ENCODE measurements around the gene SYNE2. TPM values are rescaled to one million over a fixed set of nuclear protein-coding genes. Genes with fewer than 3 reads are reported as not detected.

SYNE2 gene
- total and polyA plus RNA-seq, 10 of the 15 experiments (the other 5 are each of a cell fraction or from before 2014, with no cell fraction given), result 2.1 to 52.7 (median 38.1) TPM

DNA sequence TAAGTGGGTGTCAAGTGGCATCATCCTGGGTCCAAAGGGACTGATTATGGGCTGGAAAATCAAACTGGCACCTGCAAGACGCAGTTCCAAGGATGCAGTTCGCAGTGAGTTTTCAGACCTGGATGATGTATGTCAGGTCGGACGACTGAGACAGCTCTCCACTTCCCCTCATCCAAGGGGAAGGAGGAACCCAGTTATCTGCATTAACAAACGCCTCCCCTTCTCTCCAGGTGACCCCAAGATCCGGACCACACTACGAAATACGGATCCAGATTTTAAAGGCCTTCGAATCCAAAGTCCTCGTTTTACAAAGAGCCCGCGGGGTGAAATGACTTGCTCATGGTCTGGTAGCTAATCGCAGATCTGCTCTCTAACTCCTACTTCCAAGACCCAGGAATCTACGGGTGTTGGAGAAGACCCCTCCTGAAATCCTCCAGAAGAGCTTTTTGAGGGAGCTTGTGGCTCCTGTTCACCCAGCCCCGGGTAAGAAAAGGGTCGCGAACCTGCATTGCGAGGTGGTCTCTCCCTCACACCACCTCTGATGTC is 460 bp upstream of the SYNE2 start:
- peak overlapping the region; percentile 46 for H3K9ac ChIP-seq (ENCODE audit: control insufficient read depth, insufficient read depth, low read length)
- no peaks in the 10 kb centered on the region for H3K9me3 ChIP-seq (replicated peaks; ENCODE audit: control insufficient read depth, insufficient read depth, low read length)
- intact Hi-C loops (cut with micrococcal nuclease; ENCODE audit: unreplicated experiment) (loop anchor here (5.0 kb wide), 2 partner anchors 85 to 145 kb away; no protein-coding TSS in a partner anchor), in situ Hi-C loops (cut with MboI) (no loop called here)
- H3K27ac ChIP-seq (ENCODE audit: control insufficient read depth, insufficient read depth), result no peak overlapping the region; the same call in 1 of the 2 replicates
- H3K27me3 ChIP-seq (replicated peaks in 1 of 2; ENCODE audit: control insufficient read depth in 2 of 2, insufficient read depth in 2 of 2, low read length in 1 of 2), result no peaks in the 10 kb centered on the region
- no peak for ATAC-seq
- TF ChIP-seq IKZF2 (IDR thresholded peaks at IDR 0.05) (0 out of 4 replicates have a peak, but pooled peaks have one; percentile 13 to 34), SPI1 (IDR thresholded peaks at IDR 0.05; ENCODE audit: borderline replicate concordance, insufficient read depth, low read depth, low read length) (no peak), NFIC (IDR thresholded peaks at IDR 0.05; ENCODE audit: low read depth, low read length) (no peak)
- TF ChIP-seq, protein P1, sequence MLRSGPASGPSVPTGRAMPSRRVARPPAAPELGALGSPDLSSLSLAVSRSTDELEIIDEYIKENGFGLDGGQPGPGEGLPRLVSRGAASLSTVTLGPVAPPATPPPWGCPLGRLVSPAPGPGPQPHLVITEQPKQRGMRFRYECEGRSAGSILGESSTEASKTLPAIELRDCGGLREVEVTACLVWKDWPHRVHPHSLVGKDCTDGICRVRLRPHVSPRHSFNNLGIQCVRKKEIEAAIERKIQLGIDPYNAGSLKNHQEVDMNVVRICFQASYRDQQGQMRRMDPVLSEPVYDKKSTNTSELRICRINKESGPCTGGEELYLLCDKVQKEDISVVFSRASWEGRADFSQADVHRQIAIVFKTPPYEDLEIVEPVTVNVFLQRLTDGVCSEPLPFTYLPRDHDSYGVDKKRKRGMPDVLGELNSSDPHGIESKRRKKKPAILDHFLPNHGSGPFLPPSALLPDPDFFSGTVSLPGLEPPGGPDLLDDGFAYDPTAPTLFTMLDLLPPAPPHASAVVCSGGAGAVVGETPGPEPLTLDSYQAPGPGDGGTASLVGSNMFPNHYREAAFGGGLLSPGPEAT (IDR thresholded peaks at IDR 0.05; ENCODE audit: low read depth), result peak; percentile 14; the same call in 1 of the 2 replicates
- TF ChIP-seq, protein P2, sequence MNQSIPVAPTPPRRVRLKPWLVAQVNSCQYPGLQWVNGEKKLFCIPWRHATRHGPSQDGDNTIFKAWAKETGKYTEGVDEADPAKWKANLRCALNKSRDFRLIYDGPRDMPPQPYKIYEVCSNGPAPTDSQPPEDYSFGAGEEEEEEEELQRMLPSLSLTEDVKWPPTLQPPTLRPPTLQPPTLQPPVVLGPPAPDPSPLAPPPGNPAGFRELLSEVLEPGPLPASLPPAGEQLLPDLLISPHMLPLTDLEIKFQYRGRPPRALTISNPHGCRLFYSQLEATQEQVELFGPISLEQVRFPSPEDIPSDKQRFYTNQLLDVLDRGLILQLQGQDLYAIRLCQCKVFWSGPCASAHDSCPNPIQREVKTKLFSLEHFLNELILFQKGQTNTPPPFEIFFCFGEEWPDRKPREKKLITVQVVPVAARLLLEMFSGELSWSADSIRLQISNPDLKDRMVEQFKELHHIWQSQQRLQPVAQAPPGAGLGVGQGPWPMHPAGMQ (IDR thresholded peaks at IDR 0.05; ENCODE audit: borderline replicate concordance), result no peak
- peaks cover 6% of the 10 kb centered on the region; the same call in 1 of the 2 replicates for H3K4me1 ChIP-seq (ENCODE audit: control insufficient read depth, insufficient read depth, low read length)
- peaks cover 42% of the 10 kb centered on the region for H3K79me2 ChIP-seq (ENCODE audit: control insufficient read depth, insufficient read depth, low read length)
- WGBS (ENCODE audit: insufficient coverage, insufficient replicate concordance, low lambda C conversion rate, missing lambda C conversion rate), result 9% methylated on average over 18 of the region's 18 CpGs
- no peak for FAIRE-seq
- H3K4me2 ChIP-seq (ENCODE audit: control insufficient read depth, insufficient read depth), result peak overlapping the region; percentile 60
- H2AFZ ChIP-seq (ENCODE audit: control insufficient read depth, low read depth, low read length), result peak overlapping the region; percentile 71
- ChIA-PET RAD21 (ENCODE audit: unreplicated experiment) (interaction anchor here (0.9 to 2.0 kb wide), 7 partner anchors 8 to 451 kb away, joined by 3 to 7 read pairs (median 3); no protein-coding TSS in a partner anchor), SMC1A (ENCODE audit: uncharacterized antibody, unreplicated experiment) (interaction anchor here (1.0 to 6.4 kb wide), 5 partner anchors 12 to 442 kb away, joined by 3 to 39 read pairs (median 5); partner anchors contain the start of gene ESR2), CTCF (interaction anchor here (0.7 to 1.4 kb wide), 10 partner anchors 12 to 964 kb away, joined by 3 to 6 read pairs (median 4); no protein-coding TSS in a partner anchor), POLR2A (no interaction called here)
- H3K36me3 ChIP-seq (ENCODE audit: control insufficient read depth in 2 of 2, insufficient read depth in 2 of 2, low read length in 1 of 2), result no peaks in the 10 kb centered on the region
- peak overlapping the region; percentile 94 for H3K4me3 ChIP-seq
- no peak for DNase-seq (ENCODE audit: low read depth, low spot score)
- no peaks in the 10 kb centered on the region for H4K20me1 ChIP-seq (ENCODE audit: control insufficient read depth, insufficient read depth)
- no TSS peak for BruUV-seq (replicated peaks)
